Activated CD4-positive, alpha-beta T cell treated with anti-CD3 and anti-CD28 coated beads, Interleukin-2, Interleukin-4, amounts not matched to agents 100 ng/mL and 50 ng/mL, durations not matched to agents 16 hours and 8 hours (primary cell): ENCODE data around the gene TBC1D3E.
"Not testable (repeated sequence)": the region's sequence is repeated elsewhere in the genome, so short reads cannot be mapped to it uniquely, and the experiment has no call there.

ENCODE experiments used
- DNase-seq: peaks from one replicate; pipeline ENCODE4 v3.0.0-alpha.2; 2020; ENCODE audit warnings: low spot score

The TBC1D3E gene

DNA sequence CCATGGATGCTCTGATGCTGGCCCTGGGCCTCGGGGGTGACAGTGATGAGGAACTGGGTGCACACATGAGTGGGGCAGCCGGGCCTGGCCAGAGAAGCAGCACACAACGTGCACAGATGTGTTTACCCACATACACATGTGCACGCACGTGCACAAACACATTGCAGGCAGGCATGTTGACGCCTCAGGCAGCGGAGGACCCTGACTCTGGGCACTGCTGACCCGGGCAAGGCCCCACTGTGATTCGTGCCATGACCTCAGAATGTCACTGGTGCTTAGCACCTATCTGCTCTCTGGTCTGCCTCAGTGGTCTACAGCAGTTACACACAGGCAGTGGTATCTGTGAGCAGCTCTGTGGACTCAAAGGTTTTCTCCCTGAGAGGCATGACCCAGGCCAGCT lies at the start of gene TBC1D3E:
TSS of gene TBC1D3E (plus strand) at position 301 of the 400 bp plus-strand sequence. CDS start 1,545 bp downstream, outside the sequence.
- DNase-seq = not testable (repeated sequence)

DNA sequence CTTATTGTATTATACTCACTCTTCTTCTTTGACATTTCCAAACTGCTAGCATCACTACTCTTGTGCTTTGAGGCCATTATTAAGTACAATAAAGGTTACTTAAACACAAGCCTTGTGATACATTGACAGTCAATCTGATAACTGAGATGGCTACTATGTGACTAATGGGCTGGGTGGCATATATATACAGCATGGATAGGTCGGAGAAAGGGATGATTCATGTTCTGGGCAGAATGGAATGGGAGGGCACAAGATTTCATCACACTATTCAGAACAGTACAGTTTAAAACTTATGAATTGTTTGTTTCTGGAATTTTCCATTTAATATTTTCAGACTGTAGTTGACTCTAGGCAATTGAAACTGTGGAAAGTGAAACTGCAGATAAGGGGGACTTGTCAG lies 40.4 kb upstream of the TBC1D3E start:
- not testable (repeated sequence) for DNase-seq

GRCh38 chr17:38088120-38088519 lies 39.6 kb upstream of the TBC1D3E start:
- not testable (repeated sequence) for DNase-seq

- DNase-seq = not testable (repeated sequence)
Measured at GRCh38 chr17:38094059-38094694, 33.6 kb upstream of the TBC1D3E start.

GRCh38 chr17:38099262-38099661 lies 28.5 kb upstream of the TBC1D3E start:
- not testable (repeated sequence) for DNase-seq

- DNase-seq = not testable (repeated sequence)
Measured at GRCh38 chr17:38119829-38120228, 7.9 kb upstream of the TBC1D3E start.

- DNase-seq = not testable (repeated sequence)
Measured at GRCh38 chr17:38134860-38135259, 7.1 kb downstream of the TBC1D3E start.
